Vagina (tissue), 2 donors: ENCODE data around the gene SPIRE2.

Source experiments
- POLR2A ChIP-seq, 2 donors: fragments of 450-650 bp; IDR thresholded peaks; one replicate each; pipeline ENCODE4 v1.6.1; 2017; ENCODE audit warnings: antibody characterized with exemption in 2 of 2, mild to moderate bottlenecking in 2 of 2, moderate library complexity in 2 of 2
- TF ChIP-seq, protein P1 (sequence below), 3 experiments: fragments of 450-650 bp in 2 of 3; fragments of 200-600 bp in 1 of 3; sonication (generic) in 1 of 3; IDR thresholded peaks; one replicate each; pipeline ENCODE4 v1.5.1; 2017 to 2019; ENCODE audit warnings: antibody characterized with exemption in 3 of 3, mild to moderate bottlenecking in 2 of 3, moderate library complexity in 2 of 3

DNA sequence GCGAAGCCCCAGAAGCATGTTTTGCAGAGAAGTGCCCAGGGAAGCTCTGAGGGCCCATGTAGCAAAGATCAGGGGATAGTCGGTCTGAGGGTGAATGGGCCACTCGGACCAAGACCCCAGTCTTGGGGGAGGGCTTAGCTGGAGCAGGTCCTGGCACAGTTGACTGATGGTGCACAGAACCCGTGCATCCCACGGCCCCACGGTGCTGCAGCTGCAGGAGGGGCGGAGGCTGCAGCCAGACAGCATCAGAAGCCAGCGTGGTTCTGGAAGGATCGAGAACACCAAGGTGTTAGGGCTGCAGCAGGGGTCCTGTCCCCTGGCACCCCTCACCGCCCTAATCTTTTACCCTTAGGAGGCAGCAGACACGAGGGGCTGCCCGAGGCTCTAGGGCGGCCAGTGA is 83.9 kb downstream of the SPIRE2 start:
- TF ChIP-seq, protein P1, sequence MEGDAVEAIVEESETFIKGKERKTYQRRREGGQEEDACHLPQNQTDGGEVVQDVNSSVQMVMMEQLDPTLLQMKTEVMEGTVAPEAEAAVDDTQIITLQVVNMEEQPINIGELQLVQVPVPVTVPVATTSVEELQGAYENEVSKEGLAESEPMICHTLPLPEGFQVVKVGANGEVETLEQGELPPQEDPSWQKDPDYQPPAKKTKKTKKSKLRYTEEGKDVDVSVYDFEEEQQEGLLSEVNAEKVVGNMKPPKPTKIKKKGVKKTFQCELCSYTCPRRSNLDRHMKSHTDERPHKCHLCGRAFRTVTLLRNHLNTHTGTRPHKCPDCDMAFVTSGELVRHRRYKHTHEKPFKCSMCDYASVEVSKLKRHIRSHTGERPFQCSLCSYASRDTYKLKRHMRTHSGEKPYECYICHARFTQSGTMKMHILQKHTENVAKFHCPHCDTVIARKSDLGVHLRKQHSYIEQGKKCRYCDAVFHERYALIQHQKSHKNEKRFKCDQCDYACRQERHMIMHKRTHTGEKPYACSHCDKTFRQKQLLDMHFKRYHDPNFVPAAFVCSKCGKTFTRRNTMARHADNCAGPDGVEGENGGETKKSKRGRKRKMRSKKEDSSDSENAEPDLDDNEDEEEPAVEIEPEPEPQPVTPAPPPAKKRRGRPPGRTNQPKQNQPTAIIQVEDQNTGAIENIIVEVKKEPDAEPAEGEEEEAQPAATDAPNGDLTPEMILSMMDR (IDR thresholded peaks at IDR 0.05) = no peak
- TF ChIP-seq POLR2A (IDR thresholded peaks at IDR 0.05) = no peak
